Breast epithelium (tissue), 4 donors: Measurements from ENCODE around the gene ZFX. TPM values are rescaled to one million over a fixed set of nuclear protein-coding genes. Genes with fewer than 3 reads are reported as not detected.
"Not testable (repeated sequence)": the region's sequence is repeated elsewhere in the genome, so short reads cannot be mapped to it uniquely, and the experiment has no call there.

ENCODE experiments used
- DNase-seq, 2 donors: peaks; one replicate each; pipeline ENCODE4 v3.0.0-alpha.2; 2019; ENCODE audit warnings: low spot score in 2 of 2
- H3K27ac ChIP-seq, 2 donors: fragments of 200-600 bp; sonication (generic) in 1 of 2; one replicate each; pipeline ENCODE4 v1.5.1; 2016 to 2019; ENCODE audit warnings: mild to moderate bottlenecking in 1 of 2
- H3K27me3 ChIP-seq, 2 donors: fragments of 200-600 bp; sonication (generic) in 1 of 2; one replicate each; pipeline versions ENCODE4 v1.5.1 to v1.6.0; 2017 to 2019; ENCODE audit warnings: control low read depth in 1 of 2, mild to moderate bottlenecking in 1 of 2
- H3K36me3 ChIP-seq: fragments of 200-600 bp; one replicate; pipeline ENCODE4 v1.5.1; 2019
- H3K4me1 ChIP-seq, 2 donors: fragments of 200-600 bp; sonication (generic); one replicate each; pipeline ENCODE4 v1.5.1; 2016 to 2019; ENCODE audit warnings: control low read depth in 1 of 2
- H3K4me3 ChIP-seq, 3 donors: fragments of 200-600 bp; sonication (generic); 1 replicate in 2 of 3; 2 replicates in 1 of 3; pipeline ENCODE4 v1.5.1; 2016 to 2019; ENCODE audit warnings: mild to moderate bottlenecking in 3 of 3, moderate library complexity in 2 of 3
- H3K9me3 ChIP-seq, 2 donors: fragments of 200-600 bp; sonication (generic) in 1 of 2; one replicate each; pipeline ENCODE4 v1.5.1; 2016 to 2019; ENCODE audit warnings: control low read depth in 1 of 2
- CTCF ChIP-seq, 3 donors: fragments of 450-650 bp; IDR thresholded peaks; one replicate each; pipeline ENCODE4 v1.5.1; 2016 to 2017; ENCODE audit warnings: antibody characterized with exemption in 3 of 3, mild to moderate bottlenecking in 3 of 3, moderate library complexity in 3 of 3
- POLR2A ChIP-seq: fragments of 450-650 bp; IDR thresholded peaks from one replicate; pipeline ENCODE4 v1.6.1; 2016; ENCODE audit warnings: antibody characterized with exemption, mild to moderate bottlenecking, moderate library complexity
- POLR2AphosphoS5 ChIP-seq, 3 donors: sonication (generic); formaldehyde crosslinking; IDR thresholded peaks; one replicate each; pipeline ENCODE4 v1.6.1; 2017; ENCODE audit warnings: antibody characterized with exemption in 3 of 3
- intact Hi-C: fragments of 100-400 bp; cut with DNase I; formaldehyde crosslinking; loops from one replicate; pipeline ENCODE4 v1.15.1; 2023; ENCODE audit warnings: low total_unique reads
- total RNA-seq, 3 donors: library from RNA; depleted of rRNA; stranded (reverse); fragments of >200 nt; gene quantifications; one replicate each; pipeline ENCODE4 v1.1.0, GENCODE V29; 2016

Gene ZFX
- total RNA-seq, 3 donors from 2014 or later, result 46.9 to 88.4 (median 67.5) TPM

DNA sequence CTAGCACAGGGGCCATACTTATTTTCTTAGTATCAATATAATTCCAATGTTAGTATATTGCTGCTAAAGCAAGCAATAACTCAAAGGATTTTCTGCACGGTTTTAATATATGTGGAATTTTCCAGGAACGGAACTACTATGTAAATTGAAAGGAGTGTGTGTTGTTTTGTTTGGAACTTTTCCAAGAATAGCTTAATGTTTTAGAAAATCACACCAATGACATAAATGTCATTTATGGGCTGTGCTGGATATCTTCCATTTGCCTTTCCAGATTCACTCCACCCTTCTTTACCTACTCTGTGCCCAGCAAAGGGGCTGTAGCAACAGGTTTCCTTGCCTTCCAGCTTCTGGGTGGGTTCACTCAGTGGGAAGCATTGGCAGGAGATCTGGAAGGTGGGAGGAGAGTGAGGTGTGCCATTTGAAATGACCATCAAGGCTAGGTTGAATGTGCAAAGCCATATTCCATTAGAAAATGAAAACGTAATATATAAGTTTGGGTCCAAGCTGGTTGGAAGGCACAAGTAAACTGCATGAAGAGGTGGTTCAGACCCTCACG, 25.2 kb upstream of the ZFX start:
- Histone ChIP-seq H3K4me1 (no peaks in the 10 kb centered on the region), H3K27ac (no peak overlapping the region), H3K9me3 (no peaks in the 10 kb centered on the region), H3K27me3 (peaks cover 0 to 7% of the 10 kb centered on the region in 2 donors), H3K4me3 (no peak overlapping the region), H3K36me3 (no peaks in the 10 kb centered on the region)
- DNase-seq, result no peak
- intact Hi-C loops, result no loop called here
- TF ChIP-seq POLR2AphosphoS5 (IDR thresholded peaks at IDR 0.05) (no peak), POLR2A (no peak), CTCF (IDR thresholded peaks at IDR 0.05) (no peak)

DNA sequence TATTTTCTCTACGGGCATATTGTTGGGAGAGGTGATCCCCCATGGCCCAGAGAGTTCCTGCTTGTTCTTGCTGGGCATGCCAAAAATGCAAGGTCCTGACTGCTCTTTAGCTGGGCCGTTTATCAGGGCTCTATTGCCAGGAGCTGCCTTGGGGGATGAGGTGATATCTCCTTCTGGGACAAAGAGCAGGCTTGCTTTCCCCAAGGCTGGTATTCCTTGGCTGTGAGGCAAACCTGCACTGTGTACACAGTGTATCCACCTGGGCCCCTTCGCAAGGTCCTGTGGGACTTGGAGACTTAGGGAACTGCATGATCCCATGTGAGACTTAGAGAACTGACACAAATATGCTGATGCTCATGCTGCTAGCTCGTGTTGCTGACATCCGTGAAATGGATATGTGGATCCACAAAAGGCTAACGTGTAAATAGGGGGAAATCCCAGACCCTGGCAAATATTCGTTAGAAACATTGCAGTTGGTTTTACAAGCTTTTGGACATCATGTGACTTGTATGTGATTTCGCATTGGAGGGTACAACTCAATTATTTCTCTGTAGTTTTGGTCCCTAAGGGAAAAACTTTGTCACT, 24.4 kb upstream of the ZFX start:
- DNase-seq, result no peak
- TF ChIP-seq POLR2A, result no peak
- no peak for TF ChIP-seq CTCF (IDR thresholded peaks at IDR 0.05)
- TF ChIP-seq POLR2AphosphoS5 (IDR thresholded peaks at IDR 0.05), result no peak
- peaks cover 0 to 7% of the 10 kb centered on the region in 2 donors for H3K27me3 ChIP-seq
- no peak overlapping the region for H3K27ac ChIP-seq
- H3K36me3 ChIP-seq, result no peaks in the 10 kb centered on the region
- no peak overlapping the region for H3K4me3 ChIP-seq
- no peaks in the 10 kb centered on the region for H3K9me3 ChIP-seq
- intact Hi-C loops, result no loop called here
- no peaks in the 10 kb centered on the region for H3K4me1 ChIP-seq

GRCh38 chrX:24131476-24131875, 18.1 kb upstream of the ZFX start:
- Histone ChIP-seq H3K36me3 (no peaks in the 10 kb centered on the region), H3K9me3 (no peaks in the 10 kb centered on the region), H3K27ac (no peak overlapping the region), H3K27me3 (peaks cover 0 to 2% of the 10 kb centered on the region in 2 donors), H3K4me1 (no peaks in the 10 kb centered on the region), H3K4me3 (no peak overlapping the region)
- TF ChIP-seq POLR2AphosphoS5 (IDR thresholded peaks at IDR 0.05), result no peak
- TF ChIP-seq POLR2A, result no peak
- no peak for TF ChIP-seq CTCF (IDR thresholded peaks at IDR 0.05)
- intact Hi-C loops, result no loop called here
- DNase-seq, result no peak

- Histone ChIP-seq H3K36me3 (no peaks in the 10 kb centered on the region), H3K4me1 (no peaks in the 10 kb centered on the region), H3K9me3 (no peaks in the 10 kb centered on the region), H3K27ac (no peak overlapping the region), H3K4me3 (no peak overlapping the region), H3K27me3 (peaks cover 0 to 2% of the 10 kb centered on the region in 2 donors)
- intact Hi-C loops, result no loop called here
- DNase-seq, result no peak
- TF ChIP-seq CTCF (IDR thresholded peaks at IDR 0.05) (no peak), POLR2AphosphoS5 (IDR thresholded peaks at IDR 0.05) (no peak), POLR2A (no peak)
These were observed 16.2 kb upstream of the ZFX start for GRCh38 chrX:24133312-24133711.

DNA sequence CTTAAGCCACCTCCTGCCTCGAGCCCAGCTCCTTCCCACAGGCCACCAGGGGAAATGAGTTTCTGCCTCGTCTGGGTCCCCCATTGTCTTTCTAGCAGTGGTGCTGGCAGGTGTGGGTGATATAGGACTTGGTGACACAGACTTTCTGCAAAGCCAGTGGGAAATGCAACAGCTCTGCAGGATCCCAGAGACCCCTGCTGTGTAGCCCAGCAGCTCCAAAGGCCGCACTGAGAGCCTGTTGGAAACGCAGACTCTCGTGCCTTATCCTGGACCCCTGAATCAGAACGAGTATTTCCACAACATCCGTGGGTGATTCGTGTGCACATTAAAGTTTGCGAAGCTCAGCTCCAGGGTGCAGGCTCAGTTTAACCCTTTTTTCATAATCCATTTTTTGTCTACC, 13.8 kb upstream of the ZFX start:
- H3K36me3 ChIP-seq, H3K4me3 ChIP-seq, H3K27ac ChIP-seq, intact Hi-C loops, DNase-seq, H3K9me3 ChIP-seq, H3K27me3 ChIP-seq, H3K4me1 ChIP-seq: not testable (repeated sequence)
